SKM-1 (cell line): ENCODE data around the gene TBC1D2B.

Experiments used
- DNase-seq: peaks from one replicate; lab custom pipeline; 2025; ENCODE audit not compliant: unreplicated experiment; lab: John Stamatoyannopoulos, UW

Gene TBC1D2B

GRCh38 chr15:78035861-78036476 lies 41.5 kb downstream of the TBC1D2B start:
- no peak for DNase-seq

DNA sequence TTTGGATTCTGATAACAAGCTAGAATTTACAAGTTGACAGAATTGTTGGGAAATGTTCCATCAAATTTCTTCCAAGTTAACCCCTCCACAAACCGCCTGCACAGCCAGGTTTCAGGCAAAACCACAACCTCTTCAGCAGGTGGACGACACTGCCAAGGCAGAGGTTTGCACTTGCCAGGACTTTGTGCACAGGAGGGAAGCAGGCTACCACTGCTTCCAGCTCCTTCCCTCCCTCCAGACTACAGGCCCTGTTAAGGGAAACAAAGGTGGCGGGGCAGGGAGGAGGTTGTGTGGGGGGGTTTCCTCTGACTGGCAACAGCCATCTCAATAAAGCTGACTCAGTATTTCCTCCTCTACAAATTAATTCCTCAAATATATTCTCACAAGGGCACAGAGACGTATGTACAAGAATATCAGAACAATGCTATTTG lies 42.2 kb downstream of the TBC1D2B start:
- DNase-seq = no peak

DNA sequence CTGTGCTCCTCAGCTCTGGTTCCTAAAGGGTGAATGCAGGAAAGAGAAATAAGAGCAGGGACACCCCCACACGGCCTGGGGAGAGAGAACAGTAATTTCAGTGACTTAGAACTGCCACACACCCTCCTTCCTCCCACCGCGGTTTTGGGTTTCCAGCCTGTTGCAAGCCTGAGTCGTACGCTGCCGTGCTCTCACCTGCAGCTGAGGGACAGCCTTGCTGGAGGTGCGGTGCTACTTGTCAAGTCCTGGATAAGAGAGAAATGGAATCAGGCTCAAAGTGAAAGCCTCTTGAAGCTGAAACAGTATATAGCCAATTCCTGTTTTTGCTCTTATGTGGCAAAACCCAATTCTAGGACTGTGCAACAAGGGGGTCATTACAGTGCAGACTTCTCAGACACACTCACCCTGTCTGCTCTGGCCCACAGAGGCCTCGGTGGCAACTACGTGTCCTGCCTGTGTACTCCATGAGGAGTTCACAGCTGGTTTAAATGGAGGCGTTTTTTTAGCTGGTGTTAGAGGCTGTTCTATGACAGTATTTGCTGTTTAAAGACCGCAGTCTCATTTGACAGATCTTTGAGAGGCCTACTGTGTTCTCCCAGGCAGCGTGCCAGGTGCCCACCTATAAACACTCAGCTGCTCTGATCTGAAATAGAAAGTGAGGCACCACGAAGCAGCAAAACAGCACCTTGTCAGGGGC lies 42.9 kb downstream of the TBC1D2B start:
- DNase-seq = peak; percentile 73

GRCh38 chr15:78033864-78034263 lies 43.6 kb downstream of the TBC1D2B start:
- DNase-seq = no peak

GRCh38 chr15:78032671-78033070 lies 44.8 kb downstream of the TBC1D2B start:
- DNase-seq = no peak

DNA sequence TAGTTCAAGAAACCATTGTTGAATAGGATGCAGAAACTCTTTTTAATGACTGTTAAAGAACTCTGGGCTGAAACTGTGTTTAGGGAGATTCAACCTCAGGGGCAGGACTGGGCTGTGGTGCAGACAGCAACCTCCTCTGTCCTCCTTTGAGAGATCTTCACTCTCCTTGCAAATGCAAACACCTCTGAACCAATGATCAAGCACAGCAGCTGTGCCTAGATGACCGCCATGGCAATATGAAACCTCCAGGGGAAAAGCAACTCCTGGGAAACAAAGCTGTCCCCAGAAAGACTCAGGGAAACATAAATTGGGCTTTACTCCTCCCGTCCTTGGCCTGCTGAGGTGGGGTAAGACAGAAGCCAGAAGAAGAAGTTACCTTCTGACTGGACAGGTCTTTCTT lies 52.6 kb downstream of the TBC1D2B start:
- no peak for DNase-seq

- no peak for DNase-seq
These were observed 53.0 kb downstream of the TBC1D2B start for GRCh38 chr15:78024519-78024870.

DNA sequence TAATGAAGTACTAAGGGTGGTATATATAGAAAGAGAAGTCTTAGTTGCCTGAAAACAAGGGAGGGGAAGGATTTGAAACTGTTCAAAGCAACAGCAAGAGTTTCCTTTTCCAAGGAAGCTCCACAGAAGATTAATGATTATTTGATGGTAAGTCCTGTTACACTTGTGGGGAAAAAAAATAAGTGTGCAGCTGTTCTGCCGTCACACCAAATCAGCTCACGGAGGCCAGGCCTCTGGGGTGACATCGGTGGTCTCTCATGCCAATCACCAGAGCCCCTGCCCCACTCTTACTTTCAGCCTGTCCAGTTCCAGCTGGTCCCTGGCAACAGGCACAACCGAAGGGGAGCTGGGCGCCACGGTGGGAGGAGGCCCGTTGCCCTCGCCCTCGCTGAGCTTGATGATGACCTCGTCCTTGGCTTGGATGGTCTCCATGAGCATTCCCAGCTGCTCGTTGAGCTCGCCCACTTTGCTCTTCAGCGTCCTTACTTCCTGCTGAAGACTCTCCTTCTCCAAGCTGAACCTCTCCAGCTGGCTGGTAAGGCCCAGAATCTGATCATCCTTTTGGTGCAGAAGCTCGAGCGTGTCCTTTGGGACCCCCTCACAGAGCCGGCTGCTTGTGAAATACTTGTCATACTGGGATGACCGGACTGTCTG lies 53.5 kb downstream of the TBC1D2B start:
- DNase-seq = no peak

DNA sequence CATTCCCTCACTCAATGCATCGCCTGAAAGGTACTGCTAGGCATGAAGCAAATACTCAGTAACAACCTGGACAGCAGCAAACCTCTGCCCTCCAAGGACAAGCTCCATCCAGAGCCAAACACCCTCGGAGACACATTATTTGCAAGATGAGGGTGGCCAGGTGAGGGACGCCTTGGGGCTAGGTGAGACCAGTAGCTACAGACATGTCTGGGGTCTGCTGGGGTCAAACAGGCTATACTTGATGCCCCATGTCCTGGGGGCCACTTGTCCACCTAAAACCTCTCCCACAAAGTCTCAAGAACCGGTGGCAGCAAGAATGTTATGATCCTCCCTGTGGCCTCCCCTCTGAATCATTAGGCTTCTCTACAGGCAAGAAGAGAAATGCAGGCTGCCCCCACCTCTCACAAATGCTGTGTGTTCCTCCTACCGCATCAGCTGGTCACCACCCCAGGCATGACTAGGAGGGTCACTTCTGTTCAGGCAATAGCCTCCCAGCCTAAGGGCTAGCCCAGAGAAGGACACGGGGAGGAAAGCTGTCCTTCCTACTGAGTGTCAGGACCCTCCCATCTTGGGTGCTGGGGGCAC lies 54.3 kb downstream of the TBC1D2B start:
- no peak for DNase-seq

DNA sequence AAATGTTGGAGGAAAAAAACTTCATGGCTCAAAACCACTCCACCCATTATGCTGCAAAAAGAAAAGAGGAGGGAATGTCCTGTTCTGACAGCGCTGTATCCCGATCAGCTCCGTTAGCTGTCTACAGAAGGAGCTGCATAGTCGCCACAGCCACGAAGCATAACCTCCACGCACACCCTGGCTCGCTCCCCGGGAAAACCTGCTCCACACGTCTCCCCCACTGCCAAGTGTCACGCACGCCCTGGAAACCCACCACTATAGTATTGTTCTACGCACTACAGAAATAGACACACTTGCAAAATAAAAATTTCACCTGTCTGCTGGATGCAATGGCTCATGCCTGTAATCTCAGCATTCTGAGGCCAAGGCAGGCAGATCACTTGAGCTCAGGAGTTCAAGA lies 55.8 kb downstream of the TBC1D2B start:
- no peak for DNase-seq

DNA sequence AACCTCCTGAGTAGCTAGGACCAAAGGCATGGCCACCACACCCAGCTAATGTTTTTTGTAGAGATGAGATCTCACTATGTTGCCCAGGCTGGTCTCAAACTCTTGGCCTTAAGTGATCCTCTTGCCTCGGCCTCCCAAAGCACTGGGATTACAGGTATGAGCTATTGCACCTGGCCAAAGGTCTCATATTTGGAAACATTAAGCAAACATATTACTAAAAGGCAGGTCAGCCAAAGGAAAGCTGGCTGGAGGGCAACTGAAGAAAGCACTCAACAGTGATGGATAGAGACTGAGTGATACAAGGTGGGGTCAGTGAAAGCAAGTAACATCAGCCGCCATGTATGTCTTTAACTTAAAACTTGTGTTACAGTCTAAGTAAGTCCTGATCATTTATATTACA lies 57.5 kb downstream of the TBC1D2B start:
- DNase-seq = no peak

DNA sequence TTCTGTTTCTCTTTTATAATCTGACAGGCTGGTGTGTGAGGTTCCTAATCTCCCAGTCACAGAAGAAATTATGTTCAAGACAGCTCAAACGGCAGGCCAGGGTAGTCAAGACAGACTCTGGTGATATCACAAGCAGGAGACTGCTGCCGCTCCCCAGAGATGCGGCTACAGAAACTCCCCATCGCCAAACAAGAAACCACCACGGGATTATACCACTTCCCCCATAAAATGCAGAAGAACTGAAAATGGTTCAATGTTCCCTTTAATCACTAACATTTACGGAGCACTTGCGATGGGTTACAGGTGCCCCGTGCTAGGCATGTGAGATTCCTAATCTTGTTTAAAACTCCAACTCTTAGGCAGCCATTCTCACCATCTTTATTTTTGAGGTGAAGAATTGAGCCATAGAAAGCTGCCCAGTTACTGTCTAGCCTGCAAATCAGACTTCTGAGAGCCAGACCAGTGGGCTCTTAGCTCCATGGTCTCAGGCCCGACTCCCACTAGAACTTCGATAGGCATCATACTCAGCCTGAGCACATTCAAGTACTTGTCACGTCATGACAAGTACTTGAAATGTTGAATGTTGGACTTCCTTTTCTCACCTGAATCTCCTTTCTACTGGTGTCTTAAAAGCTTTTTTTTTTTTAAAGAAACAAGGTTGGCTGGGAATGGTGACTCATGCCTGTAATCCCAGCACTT lies 58.4 kb downstream of the TBC1D2B start:
- no peak for DNase-seq

GRCh38 chr15:78018445-78018844 lies 59.1 kb downstream of the TBC1D2B start:
- no peak for DNase-seq

DNA sequence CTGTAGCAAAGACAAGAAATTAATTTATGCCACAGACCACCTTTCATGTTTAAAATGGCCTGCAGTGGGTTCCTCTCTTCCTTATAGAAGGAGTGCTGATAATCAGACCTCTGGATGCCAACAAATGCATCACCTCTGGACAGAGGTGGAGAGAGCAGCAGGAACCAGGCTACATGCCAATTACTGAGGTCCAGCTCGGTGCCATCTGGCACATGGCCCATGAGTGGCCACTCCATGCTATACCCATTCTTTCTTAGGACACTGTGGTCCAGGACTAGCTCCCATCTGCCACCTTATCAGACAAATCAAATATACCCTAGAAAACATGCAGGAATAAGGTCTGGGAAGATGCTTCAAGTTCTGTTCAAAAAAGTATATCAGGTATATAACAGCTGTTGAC lies 60.7 kb downstream of the TBC1D2B start:
- DNase-seq = no peak

- no peak for DNase-seq
These were observed 64.9 kb downstream of the TBC1D2B start for GRCh38 chr15:78012643-78013077.

DNA sequence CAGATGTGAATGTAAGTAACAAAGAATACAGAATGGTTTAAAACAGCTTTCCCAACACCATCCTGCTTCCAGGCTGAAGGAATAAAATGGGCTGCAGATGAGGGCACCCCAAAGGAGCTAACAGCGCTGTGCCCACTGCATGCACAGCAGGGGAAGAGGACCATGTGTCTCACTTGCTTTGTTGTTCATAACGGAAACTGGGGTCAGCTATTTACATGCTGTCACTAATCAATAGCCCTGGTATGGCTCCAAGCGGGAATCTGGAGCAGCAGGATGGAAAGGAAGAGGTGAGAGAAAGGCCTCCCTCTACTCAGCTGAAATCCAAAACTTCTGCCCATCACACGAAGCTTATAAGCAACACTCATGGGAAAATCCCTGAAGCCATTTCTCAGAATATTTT lies 67.4 kb downstream of the TBC1D2B start:
- DNase-seq = no peak

- DNase-seq = no peak
These were observed 69.3 kb downstream of the TBC1D2B start for GRCh38 chr15:78007964-78008886.

DNA sequence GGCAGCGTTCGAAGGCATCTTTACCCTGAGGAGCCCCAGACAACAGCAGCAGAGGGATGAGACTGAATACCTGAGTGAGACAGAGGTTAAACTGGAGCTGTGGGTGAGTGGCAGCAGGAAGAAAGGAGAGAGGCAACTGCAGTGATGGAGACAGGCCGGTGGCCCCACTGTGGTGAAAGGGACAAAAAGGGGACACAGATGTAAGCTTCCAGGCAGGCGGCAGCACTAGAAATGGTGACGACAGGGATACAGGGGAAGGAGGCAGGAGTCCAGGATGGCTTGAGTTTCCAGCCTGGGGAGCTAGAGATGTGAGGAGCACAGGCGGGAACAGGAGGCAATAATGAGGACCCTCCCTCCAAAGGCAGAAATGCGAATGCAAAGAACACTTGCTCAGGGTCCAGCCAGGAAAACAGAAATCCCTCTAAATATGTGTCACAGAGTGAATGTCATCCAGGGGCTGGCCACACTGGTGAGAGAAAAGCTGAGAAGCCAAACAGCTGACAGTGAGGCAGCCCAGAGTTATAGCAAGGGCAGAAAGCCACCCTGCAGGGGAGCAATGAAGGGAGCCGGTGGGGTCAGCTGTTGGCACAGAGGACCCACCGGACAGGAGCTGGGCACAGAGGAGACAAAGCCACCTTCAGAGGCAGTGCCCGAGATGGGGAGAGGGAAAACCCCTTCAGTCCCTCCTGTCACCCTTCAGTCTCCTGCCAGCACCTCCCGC lies 70.1 kb downstream of the TBC1D2B start:
- no peak for DNase-seq

- DNase-seq = no peak
These were observed 70.8 kb downstream of the TBC1D2B start for GRCh38 chr15:78006567-78007205.
